DOHH2 (cell line): ENCODE results near the gene PDCD5.

Experiments used
- H3F3A ChIP-seq: fragments of 200-600 bp; sonication (generic), shearing (Covaris generic); 2 replicates; pipeline ENCODE4 v1.6.0; 2016; ENCODE audit warnings: antibody characterized with exemption, mild to moderate bottlenecking; ENCODE audit not compliant: control insufficient read depth, insufficient read depth
- H3K27ac ChIP-seq: fragments of 200-600 bp; sonication (generic); 2 replicates; pipeline ENCODE4 v1.5.1; 2014; ENCODE audit warnings: low read depth, mild to moderate bottlenecking, low read length, moderate library complexity
- H3K27me3 ChIP-seq: fragments of 200-600 bp; sonication (generic); 2 replicates; pipeline ENCODE4 v1.6.1; 2014; ENCODE audit warnings: mild to moderate bottlenecking, low read length, mixed read lengths; ENCODE audit not compliant: control insufficient read depth
- H3K36me3 ChIP-seq: fragments of 200-600 bp; sonication (generic); 2 replicates; pipeline ENCODE4 v1.6.1; 2014; ENCODE audit warnings: mild to moderate bottlenecking, low read length, moderate library complexity, mixed read lengths; ENCODE audit not compliant: control insufficient read depth
- H3K4me1 ChIP-seq: fragments of 200-600 bp; sonication (generic); 2 replicates; pipeline ENCODE4 v1.6.1; 2014; ENCODE audit warnings: mild to moderate bottlenecking, low read length, mixed read lengths; ENCODE audit not compliant: control insufficient read depth
- H3K4me2 ChIP-seq: fragments of 200-600 bp; sonication (generic); 2 replicates; pipeline ENCODE4 v1.6.0; 2014; ENCODE audit warnings: mild to moderate bottlenecking, low read length, moderate library complexity
- H3K4me3 ChIP-seq: fragments of 200-600 bp; sonication (generic); 2 replicates; pipeline ENCODE4 v1.5.1; 2014; ENCODE audit warnings: mild to moderate bottlenecking, low read length, mixed read lengths
- H3K79me2 ChIP-seq: fragments of 200-600 bp; sonication (generic); 2 replicates; pipeline ENCODE4 v1.6.1; 2014; ENCODE audit warnings: mild to moderate bottlenecking, low read length, mixed read lengths; ENCODE audit not compliant: control insufficient read depth
- H3K9me2 ChIP-seq: fragments of 200-600 bp; sonication (generic); replicated peaks from 2 replicates; pipeline ENCODE4 v1.6.1; 2014; ENCODE audit warnings: mild to moderate bottlenecking, low read length, mixed read lengths; ENCODE audit not compliant: control insufficient read depth
- H3K9me3 ChIP-seq: fragments of 200-600 bp; sonication (generic); 2 replicates; pipeline ENCODE4 v1.6.1; 2014; ENCODE audit warnings: antibody characterized with exemption, low read length, mixed read lengths; ENCODE audit not compliant: control insufficient read depth, insufficient read depth
- H4K20me1 ChIP-seq: fragments of 200-600 bp; sonication (generic); 2 replicates; pipeline ENCODE4 v1.6.0; 2014; ENCODE audit warnings: low read depth, mild to moderate bottlenecking, antibody characterized with exemption, low read length, moderate library complexity; ENCODE audit not compliant: control insufficient read depth, insufficient read depth
- EZH2phosphoT487 ChIP-seq: fragments of 200-600 bp; sonication (generic); IDR thresholded peaks from 2 replicates; pipeline ENCODE4 v1.6.1; 2017; ENCODE audit warnings: borderline replicate concordance, mild to moderate bottlenecking, antibody characterized with exemption, low read length, moderate library complexity, mixed read lengths
- TF ChIP-seq, protein P1 (sequence below): fragments of 200-600 bp; sonication (generic); IDR thresholded peaks from one replicate; pipeline ENCODE4 v1.5.1; 2014; ENCODE audit warnings: antibody characterized with exemption, mild to moderate bottlenecking, low read depth, low read length; ENCODE audit not compliant: poor library complexity, severe bottlenecking

Gene PDCD5

DNA sequence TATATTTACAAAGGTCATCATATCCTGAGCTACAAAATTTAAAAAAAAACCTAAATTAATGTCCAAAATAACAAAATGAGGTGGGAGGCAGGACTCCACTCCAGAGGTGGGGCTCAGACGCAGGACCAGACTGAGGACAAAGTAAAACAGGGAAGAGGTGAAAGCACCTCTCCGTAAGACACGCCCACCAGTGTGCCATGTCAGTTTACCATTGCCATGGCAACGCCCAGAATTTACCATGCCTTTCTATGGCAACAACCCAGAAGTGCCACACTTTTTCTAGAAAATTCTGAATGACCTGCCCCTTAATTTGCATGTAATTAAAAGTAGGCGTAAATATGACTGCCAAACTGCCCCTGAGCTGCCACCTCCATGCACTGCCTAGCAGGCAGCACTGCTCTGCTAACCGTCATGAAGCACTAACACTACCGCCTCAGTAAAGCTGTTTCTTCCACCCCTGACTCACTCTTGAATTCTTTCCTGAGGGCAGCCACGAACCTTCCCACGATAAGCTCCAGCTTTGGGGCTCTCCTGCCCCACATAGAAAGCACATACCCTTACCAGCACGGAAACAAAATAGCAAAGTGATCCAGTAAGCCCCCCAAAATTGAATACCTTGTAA is 22.3 kb upstream of the PDCD5 start:
- no peak overlapping the region for H3K4me2 ChIP-seq
- TF ChIP-seq, protein P1, sequence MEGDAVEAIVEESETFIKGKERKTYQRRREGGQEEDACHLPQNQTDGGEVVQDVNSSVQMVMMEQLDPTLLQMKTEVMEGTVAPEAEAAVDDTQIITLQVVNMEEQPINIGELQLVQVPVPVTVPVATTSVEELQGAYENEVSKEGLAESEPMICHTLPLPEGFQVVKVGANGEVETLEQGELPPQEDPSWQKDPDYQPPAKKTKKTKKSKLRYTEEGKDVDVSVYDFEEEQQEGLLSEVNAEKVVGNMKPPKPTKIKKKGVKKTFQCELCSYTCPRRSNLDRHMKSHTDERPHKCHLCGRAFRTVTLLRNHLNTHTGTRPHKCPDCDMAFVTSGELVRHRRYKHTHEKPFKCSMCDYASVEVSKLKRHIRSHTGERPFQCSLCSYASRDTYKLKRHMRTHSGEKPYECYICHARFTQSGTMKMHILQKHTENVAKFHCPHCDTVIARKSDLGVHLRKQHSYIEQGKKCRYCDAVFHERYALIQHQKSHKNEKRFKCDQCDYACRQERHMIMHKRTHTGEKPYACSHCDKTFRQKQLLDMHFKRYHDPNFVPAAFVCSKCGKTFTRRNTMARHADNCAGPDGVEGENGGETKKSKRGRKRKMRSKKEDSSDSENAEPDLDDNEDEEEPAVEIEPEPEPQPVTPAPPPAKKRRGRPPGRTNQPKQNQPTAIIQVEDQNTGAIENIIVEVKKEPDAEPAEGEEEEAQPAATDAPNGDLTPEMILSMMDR, result no peak
- no peak for TF ChIP-seq EZH2phosphoT487
- H3F3A ChIP-seq, result no peaks in the 10 kb centered on the region
- no peaks in the 10 kb centered on the region for H3K4me1 ChIP-seq
- no peaks in the 10 kb centered on the region for H3K79me2 ChIP-seq
- no peaks in the 10 kb centered on the region for H4K20me1 ChIP-seq
- H3K9me3 ChIP-seq, result no peaks in the 10 kb centered on the region
- H3K36me3 ChIP-seq, result no peaks in the 10 kb centered on the region
- H3K9me2 ChIP-seq, result no peaks in the 10 kb centered on the region
- no peak overlapping the region for H3K27ac ChIP-seq
- no peak overlapping the region for H3K4me3 ChIP-seq
- no peaks in the 10 kb centered on the region for H3K27me3 ChIP-seq

DNA sequence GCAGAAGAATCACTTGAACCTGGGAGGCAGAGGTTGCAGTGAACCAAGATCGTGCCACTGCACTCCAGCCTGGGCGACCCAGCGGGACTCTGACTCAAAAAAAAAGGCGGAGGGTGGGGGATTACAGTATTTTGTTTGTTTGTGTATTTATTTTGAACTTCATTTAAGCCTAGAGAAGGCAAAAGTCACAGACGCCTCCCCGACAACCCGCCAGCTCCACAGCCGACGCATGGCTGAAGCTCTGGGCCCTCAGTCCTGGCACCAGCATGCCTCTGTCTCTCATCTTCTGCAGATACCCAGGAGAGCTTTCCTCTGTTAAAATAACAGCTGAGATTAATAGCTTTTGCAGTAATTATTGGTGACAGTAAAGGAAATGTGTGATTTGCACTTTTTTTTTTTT is 17.2 kb upstream of the PDCD5 start:
- no peak overlapping the region for H3K27ac ChIP-seq
- TF ChIP-seq, protein P1, result no peak
- TF ChIP-seq EZH2phosphoT487, result no peak
- no peaks in the 10 kb centered on the region for H3K9me2 ChIP-seq
- H3K36me3 ChIP-seq, result no peaks in the 10 kb centered on the region
- no peak overlapping the region for H3K4me2 ChIP-seq
- no peaks in the 10 kb centered on the region for H4K20me1 ChIP-seq
- no peaks in the 10 kb centered on the region for H3F3A ChIP-seq
- no peaks in the 10 kb centered on the region for H3K79me2 ChIP-seq
- no peaks in the 10 kb centered on the region for H3K27me3 ChIP-seq
- H3K9me3 ChIP-seq, result no peaks in the 10 kb centered on the region
- H3K4me1 ChIP-seq, result no peaks in the 10 kb centered on the region
- H3K4me3 ChIP-seq, result no peak overlapping the region

DNA sequence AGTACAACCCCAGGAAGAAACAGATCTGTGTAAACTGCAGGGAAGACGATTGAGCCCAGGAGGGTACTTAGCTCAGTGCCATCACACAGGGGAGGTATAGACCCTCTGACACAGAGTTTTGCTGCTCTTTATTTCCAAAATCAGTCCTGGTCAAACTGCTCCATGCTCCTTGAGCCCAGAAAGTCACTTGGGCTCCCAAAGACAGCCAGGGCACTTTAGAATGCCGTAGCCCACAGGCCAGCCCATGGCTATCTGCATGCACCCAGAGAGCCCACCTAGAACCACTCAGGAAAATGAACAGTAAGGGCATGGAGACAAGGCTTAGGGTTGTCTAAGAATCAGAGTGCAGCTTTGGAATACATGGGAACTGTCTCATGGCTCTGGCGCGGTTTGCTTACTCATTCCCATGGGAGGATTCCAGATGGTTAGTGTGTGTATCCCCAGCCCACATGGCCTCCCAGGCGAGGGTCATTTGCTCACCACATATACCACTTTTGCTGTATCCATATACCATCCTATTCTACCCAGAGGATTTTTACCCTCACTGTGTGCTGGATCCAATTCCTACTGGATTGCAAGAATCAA is 14.7 kb upstream of the PDCD5 start:
- H3K4me1 ChIP-seq, result no peaks in the 10 kb centered on the region
- no peaks in the 10 kb centered on the region for H3F3A ChIP-seq
- TF ChIP-seq, protein P1, result no peak
- TF ChIP-seq EZH2phosphoT487, result no peak
- H3K27ac ChIP-seq, result no peak overlapping the region
- H3K4me2 ChIP-seq, result no peak overlapping the region
- no peak overlapping the region for H3K4me3 ChIP-seq
- no peaks in the 10 kb centered on the region for H3K36me3 ChIP-seq
- H4K20me1 ChIP-seq, result no peaks in the 10 kb centered on the region
- no peaks in the 10 kb centered on the region for H3K27me3 ChIP-seq
- H3K9me3 ChIP-seq, result no peaks in the 10 kb centered on the region
- H3K9me2 ChIP-seq, result no peaks in the 10 kb centered on the region
- no peaks in the 10 kb centered on the region for H3K79me2 ChIP-seq
